Left lung (tissue), 10 donors: ENCODE results near the gene CD2AP. TPM values are rescaled to one million over a fixed set of nuclear protein-coding genes. Genes with fewer than 3 reads are reported as not detected.
A peak's percentile ranks its signal among the peaks of the same experiment; 100 is the strongest.

ENCODE experiments used
- ATAC-seq: fragments of 200-7000 bp; cut with Tn5 transposase; one replicate; pipeline ENCODE4 v1.9.1; 2020; ENCODE audit warnings: moderate library complexity
- DNase-seq, 4 donors: peaks; one replicate each; pipeline ENCODE4 v3.0.0-alpha.2; 2013 to 2020
- H3K27ac ChIP-seq, 2 donors: fragments of 200-600 bp; sonication (generic) in 1 of 2; one replicate each; pipeline versions ENCODE4 v1.5.0 to v1.8.0; 2020 to 2021
- H3K27me3 ChIP-seq, 2 donors: fragments of 200-600 bp; sonication (generic) in 1 of 2; one replicate each; pipeline versions ENCODE4 v1.5.0 to v1.8.0; 2020 to 2021
- H3K36me3 ChIP-seq, 2 donors: fragments of 200-600 bp; sonication (generic) in 1 of 2; one replicate each; pipeline versions ENCODE4 v1.5.0 to v1.8.0; 2020 to 2021
- H3K4me1 ChIP-seq, 2 donors: fragments of 200-600 bp; one replicate each; pipeline ENCODE4 v1.8.0; 2021
- H3K4me3 ChIP-seq, 2 donors: fragments of 200-600 bp; sonication (generic) in 1 of 2; one replicate each; pipeline versions ENCODE4 v1.5.0 to v1.8.0; 2020 to 2021; ENCODE audit warnings: mild to moderate bottlenecking in 1 of 2
- H3K9me3 ChIP-seq, 2 donors: fragments of 200-600 bp; sonication (generic) in 1 of 2; one replicate each; pipeline versions ENCODE4 v1.5.0 to v1.8.0; 2020 to 2021
- CTCF ChIP-seq, 2 donors: fragments of 200-600 bp; sonication (generic) in 1 of 2; IDR thresholded peaks; one replicate each; pipeline versions ENCODE4 v1.5.0 to v1.8.0; 2021; ENCODE audit warnings: antibody characterized with exemption in 2 of 2
- intact Hi-C, 2 donors: fragments of 100-400 bp; cut with DNase I; formaldehyde crosslinking; loops; one replicate each; pipeline versions ENCODE4 v1.11.2 to v1.14.2; 2022
- polyA plus RNA-seq, 6 donors: library from polyadenylated mRNA; unstranded; fragments of 120-200 nt; gene quantifications; one replicate each; pipeline ENCODE4 v1.2.1, GENCODE V29; 2013; ENCODE audit not compliant: insufficient read length in 6 of 6
- total RNA-seq, 2 donors: library from RNA; stranded (reverse); fragmentation: NEBNext Ultra II Directional; extraction: Animal tissue kit (Norgen Biotek cat#: 25700); gene quantifications; one replicate each; pipeline ENCODE4 v1.2.1, GENCODE V29; 2021
- donor health status: DM: no; HTN: yes; CAD: no.
- donor health status: DM: no; HTN: no; CAD: no.

Gene CD2AP
- total and polyA plus RNA-seq, 8 donors, result 36.6 to 46.0 (median 42.5) TPM

GRCh38 chr6:47651505-47651944 lies 173.9 kb downstream of the CD2AP start:
- H3K36me3 ChIP-seq, result no peaks in the 10 kb centered on the region
- no peak for DNase-seq
- H3K4me1 ChIP-seq, result no peaks in the 10 kb centered on the region
- H3K27ac ChIP-seq, result no peak overlapping the region
- TF ChIP-seq CTCF (IDR thresholded peaks at IDR 0.05), result no peak
- no peaks in the 10 kb centered on the region for H3K27me3 ChIP-seq
- H3K9me3 ChIP-seq, result no peaks in the 10 kb centered on the region
- H3K4me3 ChIP-seq, result no peak overlapping the region
- intact Hi-C loops, result no loop called here
- no peak for ATAC-seq

GRCh38 chr6:47653706-47654105 lies 176.1 kb downstream of the CD2AP start:
- H3K27me3 ChIP-seq, result no peaks in the 10 kb centered on the region
- peak; percentile 61 for ATAC-seq
- intact Hi-C loops, result no loop called here
- H3K4me3 ChIP-seq, result no peak overlapping the region
- no peaks in the 10 kb centered on the region for H3K36me3 ChIP-seq
- no peaks in the 10 kb centered on the region for H3K9me3 ChIP-seq
- no peak overlapping the region for H3K27ac ChIP-seq
- no peaks in the 10 kb centered on the region for H3K4me1 ChIP-seq
- no peak for TF ChIP-seq CTCF (IDR thresholded peaks at IDR 0.05)
- DNase-seq, result no peak

GRCh38 chr6:47654255-47654654 lies 176.7 kb downstream of the CD2AP start:
- Histone ChIP-seq H3K4me3 (no peak overlapping the region), H3K27ac (no peak overlapping the region), H3K4me1 (no peaks in the 10 kb centered on the region), H3K36me3 (no peaks in the 10 kb centered on the region), H3K9me3 (no peaks in the 10 kb centered on the region), H3K27me3 (no peaks in the 10 kb centered on the region)
- DNase-seq (peak in 1 of 4 donors; percentile 15), ATAC-seq (no peak)
- intact Hi-C loops, result no loop called here
- TF ChIP-seq CTCF (IDR thresholded peaks at IDR 0.05), result no peak

- no peak overlapping the region for H3K27ac ChIP-seq
- intact Hi-C loops, result no loop called here
- no peak for TF ChIP-seq CTCF (IDR thresholded peaks at IDR 0.05)
- H3K9me3 ChIP-seq, result no peaks in the 10 kb centered on the region
- ATAC-seq, result peak; percentile 84
- H3K27me3 ChIP-seq, result no peaks in the 10 kb centered on the region
- no peak overlapping the region for H3K4me3 ChIP-seq
- H3K4me1 ChIP-seq, result no peaks in the 10 kb centered on the region
- peak in 1 of 4 donors; percentile 66 for DNase-seq
- no peaks in the 10 kb centered on the region for H3K36me3 ChIP-seq
Observed at GRCh38 chr6:47655719-47656595, 178.4 kb downstream of the CD2AP start.

- intact Hi-C loops, result no loop called here
- H3K27me3 ChIP-seq, result no peaks in the 10 kb centered on the region
- no peaks in the 10 kb centered on the region for H3K36me3 ChIP-seq
- H3K4me3 ChIP-seq, result no peak overlapping the region
- TF ChIP-seq CTCF (IDR thresholded peaks at IDR 0.05), result no peak
- ATAC-seq, result no peak
- no peak for DNase-seq
- no peaks in the 10 kb centered on the region for H3K4me1 ChIP-seq
- H3K9me3 ChIP-seq, result no peaks in the 10 kb centered on the region
- H3K27ac ChIP-seq, result no peak overlapping the region
Observed at GRCh38 chr6:47661960-47662359, 184.4 kb downstream of the CD2AP start.
